Vagina (tissue), 2 donors: Measurements from ENCODE around the gene SOCS3.

ENCODE experiments used
- CTCF ChIP-seq, 3 experiments: fragments of 450-650 bp in 2 of 3; fragments of 200-600 bp in 1 of 3; sonication (generic) in 1 of 3; IDR thresholded peaks; one replicate each; pipeline ENCODE4 v1.5.1; 2017 to 2019; ENCODE audit warnings: antibody characterized with exemption in 3 of 3, mild to moderate bottlenecking in 2 of 3, moderate library complexity in 2 of 3
- POLR2A ChIP-seq, 2 donors: fragments of 450-650 bp; IDR thresholded peaks; one replicate each; pipeline ENCODE4 v1.6.1; 2017; ENCODE audit warnings: antibody characterized with exemption in 2 of 2, mild to moderate bottlenecking in 2 of 2, moderate library complexity in 2 of 2
- POLR2AphosphoS5 ChIP-seq, 2 donors: sonication (generic); formaldehyde crosslinking; IDR thresholded peaks; one replicate each; pipeline ENCODE4 v1.9.0; 2017; ENCODE audit warnings: antibody characterized with exemption in 2 of 2, mild to moderate bottlenecking in 2 of 2, low read depth in 1 of 2; ENCODE audit not compliant: insufficient read depth in 1 of 2

- TF ChIP-seq POLR2AphosphoS5 (IDR thresholded peaks at IDR 0.05; ENCODE audit: insufficient read depth in 1 of 2, low read depth in 1 of 2) (no peak), CTCF (IDR thresholded peaks at IDR 0.05) (no peak), POLR2A (IDR thresholded peaks at IDR 0.05) (no peak)
These were observed 31.2 kb upstream of the SOCS3 start for GRCh38 chr17:78391051-78391431.
